ENCODE data around the gene SPIRE2. TPM values are rescaled to one million over a fixed set of nuclear protein-coding genes. Genes with fewer than 3 reads are reported as not detected.

The SPIRE2 gene
- total and polyA plus RNA-seq, 11 donors = 0.31 to 2.3 (median 1.3) TPM

DNA sequence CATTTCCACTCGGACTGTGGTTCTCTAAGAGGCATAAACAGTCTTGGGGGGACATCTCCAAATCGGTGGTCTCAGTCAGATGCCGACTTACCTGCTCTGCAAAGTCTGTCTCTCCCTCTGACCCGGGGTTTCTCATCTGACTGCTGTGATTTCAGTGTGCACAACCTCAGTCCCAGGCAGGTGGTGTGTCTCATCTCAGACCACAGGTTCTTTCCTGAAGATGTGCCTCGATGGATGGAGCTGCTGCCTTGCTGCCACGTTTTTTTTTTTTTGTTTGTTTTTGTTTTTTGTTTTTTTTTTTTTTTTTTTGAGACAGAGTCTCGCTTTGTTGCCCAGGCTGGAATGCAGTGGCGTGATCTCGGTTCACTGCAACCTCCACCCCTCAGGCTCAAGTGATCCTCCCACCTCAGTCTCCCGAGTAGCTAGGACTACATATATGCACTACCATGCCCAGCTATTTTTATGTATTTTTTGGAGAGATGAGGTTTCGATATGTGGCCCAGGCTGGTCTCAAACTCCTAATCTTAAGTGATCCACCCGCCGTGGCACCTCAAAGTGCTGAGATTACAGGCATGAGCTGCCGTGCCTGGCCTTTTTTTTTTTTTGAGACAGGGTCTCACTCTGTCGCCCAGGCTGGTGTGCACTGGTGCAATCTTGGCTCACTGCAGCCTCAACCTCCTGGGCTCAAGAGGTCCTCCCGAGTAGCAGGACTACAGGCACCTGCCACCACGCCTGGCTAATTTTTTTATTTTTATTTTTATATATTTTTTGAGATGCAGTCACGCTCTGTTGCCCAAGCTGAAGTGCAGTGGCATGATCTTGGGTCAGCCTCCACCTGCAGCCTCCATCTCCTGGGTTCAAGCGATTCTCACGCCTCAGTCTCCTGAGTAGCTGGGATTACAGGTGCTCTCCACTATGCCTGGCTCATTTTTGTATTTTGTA, 15.4 kb downstream of the SPIRE2 start:
- Histone ChIP-seq H3K4me1 (peaks cover 0 to 17% (median 0%) of the 10 kb centered on the region in 12 donors), H3K27me3 (peaks cover 0 to 5% (median 0%) of the 10 kb centered on the region in 9 donors), H3K27ac (no peak overlapping the region), H3K9me3 (no peaks in the 10 kb centered on the region), H3K36me3 (no peaks in the 10 kb centered on the region), H3K4me3 (no peak overlapping the region)
- WGBS, 4 donors = 74 to 80% (median 77%) methylated on average over 16 to 19 of the region's 20 CpGs
- no peak for DNase-seq
- intact Hi-C loops (cut with DNase I) = no loop called here
- TF ChIP-seq, protein P1, sequence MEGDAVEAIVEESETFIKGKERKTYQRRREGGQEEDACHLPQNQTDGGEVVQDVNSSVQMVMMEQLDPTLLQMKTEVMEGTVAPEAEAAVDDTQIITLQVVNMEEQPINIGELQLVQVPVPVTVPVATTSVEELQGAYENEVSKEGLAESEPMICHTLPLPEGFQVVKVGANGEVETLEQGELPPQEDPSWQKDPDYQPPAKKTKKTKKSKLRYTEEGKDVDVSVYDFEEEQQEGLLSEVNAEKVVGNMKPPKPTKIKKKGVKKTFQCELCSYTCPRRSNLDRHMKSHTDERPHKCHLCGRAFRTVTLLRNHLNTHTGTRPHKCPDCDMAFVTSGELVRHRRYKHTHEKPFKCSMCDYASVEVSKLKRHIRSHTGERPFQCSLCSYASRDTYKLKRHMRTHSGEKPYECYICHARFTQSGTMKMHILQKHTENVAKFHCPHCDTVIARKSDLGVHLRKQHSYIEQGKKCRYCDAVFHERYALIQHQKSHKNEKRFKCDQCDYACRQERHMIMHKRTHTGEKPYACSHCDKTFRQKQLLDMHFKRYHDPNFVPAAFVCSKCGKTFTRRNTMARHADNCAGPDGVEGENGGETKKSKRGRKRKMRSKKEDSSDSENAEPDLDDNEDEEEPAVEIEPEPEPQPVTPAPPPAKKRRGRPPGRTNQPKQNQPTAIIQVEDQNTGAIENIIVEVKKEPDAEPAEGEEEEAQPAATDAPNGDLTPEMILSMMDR (IDR thresholded peaks at IDR 0.05) = no peak
- no peak for TF ChIP-seq POLR2A (IDR thresholded peaks at IDR 0.05)
- ATAC-seq = no peak

DNA sequence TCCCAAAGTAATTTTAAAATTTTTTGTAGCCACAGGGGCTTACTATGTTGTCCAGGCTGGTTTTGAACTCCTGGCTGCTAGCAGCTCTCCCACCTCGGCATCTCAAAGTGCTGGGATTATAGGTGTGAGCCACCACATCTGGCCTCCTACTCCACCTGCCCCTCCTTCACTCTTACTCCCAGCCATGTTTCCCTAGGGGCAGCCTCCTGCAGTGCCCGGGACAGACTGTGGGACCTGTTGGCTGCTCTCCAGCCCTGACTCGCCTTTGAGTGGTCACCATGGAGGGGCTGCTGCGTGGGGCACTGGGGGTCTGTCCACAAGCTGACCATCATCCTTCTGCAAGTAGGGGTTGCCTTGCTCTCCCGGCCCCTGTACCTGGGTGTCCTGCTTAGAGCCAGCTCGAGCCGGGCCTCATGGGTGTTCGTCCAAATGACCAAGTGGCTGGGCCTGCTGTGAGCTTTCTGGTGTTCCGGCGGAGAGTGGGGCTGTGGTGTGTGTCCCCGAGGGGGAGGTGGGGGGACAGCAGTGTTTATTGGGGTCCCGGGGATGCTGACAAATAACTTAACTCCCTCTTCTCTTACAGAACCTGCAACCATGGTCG, 16.6 kb downstream of the SPIRE2 start:
- ATAC-seq (no peak), DNase-seq (no peak)
- WGBS, 4 donors = 73 to 82% (median 77%) methylated on average over 11 to 13 of the region's 13 CpGs
- intact Hi-C loops (cut with DNase I) = no loop called here
- Histone ChIP-seq H3K4me3 (no peak overlapping the region), H3K27me3 (peaks cover 0 to 5% (median 0%) of the 10 kb centered on the region in 9 donors), H3K36me3 (no peaks in the 10 kb centered on the region), H3K27ac (no peak overlapping the region), H3K9me3 (no peaks in the 10 kb centered on the region), H3K4me1 (peaks cover 0 to 17% (median 0%) of the 10 kb centered on the region in 12 donors)
- TF ChIP-seq, protein P1 (IDR thresholded peaks at IDR 0.05) = no peak
- no peak for TF ChIP-seq POLR2A (IDR thresholded peaks at IDR 0.05)

DNA sequence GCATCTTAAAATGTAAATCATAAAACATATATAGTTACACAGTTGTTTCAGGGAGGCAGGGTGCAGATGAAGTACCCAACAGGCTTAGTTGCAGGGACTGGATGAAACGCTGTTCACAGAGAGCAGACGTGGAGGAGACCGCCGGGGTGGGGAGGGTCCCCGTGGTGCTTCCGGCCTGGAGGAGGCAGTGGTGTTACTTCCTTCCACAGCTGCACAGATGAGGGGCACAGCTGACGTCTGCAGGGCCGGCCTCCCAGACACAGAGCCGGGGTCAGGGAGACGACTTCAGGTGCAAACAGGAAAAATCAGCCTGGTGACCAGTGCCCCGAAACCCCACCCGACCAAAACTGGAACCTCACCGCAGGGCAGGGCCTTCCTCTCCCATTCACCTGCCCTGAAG, 17.1 kb downstream of the SPIRE2 start:
- 47 to 62% (median 50%) methylated on average over 13 of the region's 13 CpGs for WGBS, 4 donors
- peaks cover 0 to 17% (median 0%) of the 10 kb centered on the region in 12 donors for H3K4me1 ChIP-seq
- no peak overlapping the region for H3K27ac ChIP-seq
- no peak for ATAC-seq
- H3K36me3 ChIP-seq = no peaks in the 10 kb centered on the region
- no peak overlapping the region for H3K4me3 ChIP-seq
- intact Hi-C loops (cut with DNase I) = no loop called here
- H3K9me3 ChIP-seq = no peaks in the 10 kb centered on the region
- peaks cover 0 to 5% (median 0%) of the 10 kb centered on the region in 9 donors for H3K27me3 ChIP-seq
- no peak for DNase-seq
- TF ChIP-seq, protein P1 (IDR thresholded peaks at IDR 0.05) = no peak
- no peak for TF ChIP-seq POLR2A (IDR thresholded peaks at IDR 0.05)
